DND-41 (cell line): Measurements from ENCODE around the gene RAB11FIP3.

ENCODE experiments used
- ATAC-seq: fragments of 200-7000 bp; cut with Tn5 transposase; 3 replicates; pipeline ENCODE4 v1.9.1; 2021; ENCODE audit warnings: low read depth; ENCODE audit not compliant: insufficient read depth
- DNase-seq: peaks from one replicate; pipeline ENCODE4 v3.0.0-alpha.2; 2020
- H2AFZ ChIP-seq: 2 replicates; pipeline ENCODE4 v1.6.0; 2012; ENCODE audit warnings: low read depth, low read length
- H3K27ac ChIP-seq: 2 replicates; pipeline ENCODE4 v1.5.1; 2012; ENCODE audit warnings: low read length, inconsistent platforms
- H3K27me3 ChIP-seq: fragments of 200-600 bp; sonication (generic); 2 replicates; pipeline ENCODE4 v1.6.0; 2012; ENCODE audit warnings: low read length, mild to moderate bottlenecking, inconsistent platforms; ENCODE audit not compliant: insufficient read depth, poor library complexity
- H3K36me3 ChIP-seq: 2 replicates; pipeline ENCODE4 v1.5.1; 2012; ENCODE audit warnings: low read length, inconsistent platforms; ENCODE audit not compliant: insufficient read depth
- H3K4me1 ChIP-seq: 2 replicates; pipeline ENCODE4 v1.5.1; 2012; ENCODE audit warnings: mild to moderate bottlenecking, low read length; ENCODE audit not compliant: insufficient read depth
- H3K4me2 ChIP-seq: 2 replicates; pipeline ENCODE4 v1.6.0; 2012; ENCODE audit warnings: mild to moderate bottlenecking, moderate library complexity, low read length, inconsistent platforms; ENCODE audit not compliant: insufficient read depth
- H3K4me3 ChIP-seq, 2 experiments: fragments of 200-600 bp in 1 of 2; shearing (Covaris generic) in 1 of 2; 2 replicates each; pipeline ENCODE4 v1.5.1; 2012 to 2016; ENCODE audit warnings: inconsistent platforms in 2 of 2, low read length in 2 of 2, mild to moderate bottlenecking in 2 of 2, low read depth in 1 of 2, moderate library complexity in 1 of 2
- H3K79me2 ChIP-seq: 2 replicates; pipeline ENCODE4 v1.6.0; 2012; ENCODE audit warnings: low read length, inconsistent platforms; ENCODE audit not compliant: insufficient read depth
- H3K9ac ChIP-seq: 2 replicates; pipeline ENCODE4 v1.6.0; 2012; ENCODE audit warnings: low read depth, mild to moderate bottlenecking, inconsistent platforms, low read length, moderate library complexity
- H3K9me3 ChIP-seq: 2 replicates; pipeline ENCODE4 v1.5.1; 2012; ENCODE audit warnings: low read length, moderate library complexity, mild to moderate bottlenecking, inconsistent platforms; ENCODE audit not compliant: insufficient read depth, severe bottlenecking
- H4K20me1 ChIP-seq: 2 replicates; pipeline ENCODE4 v1.6.0; 2012; ENCODE audit warnings: low read length; ENCODE audit not compliant: insufficient read depth
- CTCF ChIP-seq: IDR thresholded peaks from 2 replicates; pipeline ENCODE4 v1.5.1; 2012; ENCODE audit warnings: borderline replicate concordance, low read length, moderate library complexity, mild to moderate bottlenecking; ENCODE audit not compliant: poor library complexity, severe bottlenecking; ENCODE audit errors: extremely low read depth
- EZH2 ChIP-seq: IDR thresholded peaks from 3 replicates; pipeline ENCODE4 v1.6.1; 2012; ENCODE audit warnings: borderline replicate concordance, low read depth, mild to moderate bottlenecking, moderate library complexity, low read length, inconsistent platforms; ENCODE audit not compliant: severe bottlenecking

Gene RAB11FIP3

GRCh38 chr16:444027-444426, 18.6 kb downstream of the RAB11FIP3 start:
- peaks cover 83% of the 10 kb centered on the region for H3K79me2 ChIP-seq
- DNase-seq (no peak), ATAC-seq (no peak)
- H4K20me1 ChIP-seq, result peaks cover 55% of the 10 kb centered on the region; the same call in 1 of the 2 replicates
- H3K27ac ChIP-seq, result no peak overlapping the region
- no peaks in the 10 kb centered on the region for H3K9me3 ChIP-seq
- peaks cover 29% of the 10 kb centered on the region for H3K36me3 ChIP-seq
- H3K4me1 ChIP-seq, result no peaks in the 10 kb centered on the region
- no peak overlapping the region for H3K9ac ChIP-seq
- no peak overlapping the region for H2AFZ ChIP-seq
- no peak overlapping the region for H3K4me2 ChIP-seq
- no peaks in the 10 kb centered on the region for H3K27me3 ChIP-seq
- no peak overlapping the region for H3K4me3 ChIP-seq
- no peak for TF ChIP-seq EZH2
- no peak for TF ChIP-seq CTCF

DNA sequence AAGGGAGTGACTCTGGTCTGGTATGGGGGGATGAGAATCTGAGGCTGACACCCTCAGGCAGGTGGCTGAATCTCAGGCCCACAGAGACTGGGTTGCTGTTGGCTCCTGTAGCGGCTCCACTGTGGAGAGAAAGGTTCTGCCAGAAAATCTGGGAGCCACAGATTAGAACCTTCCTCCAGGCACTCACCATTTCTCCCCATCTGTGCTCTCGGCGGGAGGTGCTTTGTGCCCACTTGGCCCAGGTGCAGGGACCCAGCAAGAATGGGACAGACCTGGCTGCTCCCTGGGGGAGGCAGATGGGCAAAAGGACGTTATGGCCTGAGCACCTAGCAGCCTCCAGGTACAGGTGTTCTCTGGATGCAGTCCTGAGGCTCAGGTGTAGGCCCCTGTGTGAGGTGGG, 20.1 kb downstream of the RAB11FIP3 start:
- Histone ChIP-seq H3K27me3 (no peaks in the 10 kb centered on the region), H3K79me2 (peaks cover 84% of the 10 kb centered on the region), H3K9me3 (no peaks in the 10 kb centered on the region), H3K4me3 (no peak overlapping the region), H3K27ac (no peak overlapping the region), H2AFZ (no peak overlapping the region), H3K4me2 (no peak overlapping the region), H3K36me3 (peaks cover 20% of the 10 kb centered on the region), H3K9ac (no peak overlapping the region), H3K4me1 (no peaks in the 10 kb centered on the region), H4K20me1 (peaks cover 59% of the 10 kb centered on the region; the same call in 1 of the 2 replicates)
- TF ChIP-seq CTCF, result no peak
- TF ChIP-seq EZH2, result no peak
- DNase-seq (no peak), ATAC-seq (no peak; the same call in 2 of the 3 replicates)

- peaks cover 7% of the 10 kb centered on the region; the same call in 1 of the 2 replicates for H3K36me3 ChIP-seq
- DNase-seq (no peak), ATAC-seq (no peak)
- TF ChIP-seq EZH2 (no peak), CTCF (no peak)
- H3K4me2 ChIP-seq, result no peak overlapping the region
- H4K20me1 ChIP-seq, result peaks cover 47% of the 10 kb centered on the region; the same call in 1 of the 2 replicates
- H3K4me3 ChIP-seq, result no peak overlapping the region
- no peak overlapping the region for H2AFZ ChIP-seq
- no peaks in the 10 kb centered on the region for H3K9me3 ChIP-seq
- H3K4me1 ChIP-seq, result no peaks in the 10 kb centered on the region
- no peak overlapping the region for H3K9ac ChIP-seq
- H3K27ac ChIP-seq, result no peak overlapping the region
- H3K27me3 ChIP-seq, result no peaks in the 10 kb centered on the region
- peaks cover 67% of the 10 kb centered on the region for H3K79me2 ChIP-seq
Observed at GRCh38 chr16:450385-450784, 24.9 kb downstream of the RAB11FIP3 start.
